H1 (cell line): ENCODE measurements around the gene NBAS. TPM values are rescaled to one million over a fixed set of nuclear protein-coding genes. Genes with fewer than 3 reads are reported as not detected.

Experiments
- TBP ChIP-seq: IDR thresholded peaks from 2 replicates; pipeline ENCODE4 v1.6.1; 2011; ENCODE audit warnings: low read depth, low read length, improper control_type of control experiment
- polyA plus RNA-seq, 7 experiments: library from polyadenylated mRNA; depleted of rRNA in 3 of 7; stranded (reverse) in 5 of 7; unstranded in 2 of 7; fragments of >200 nt in 5 of 7; fragments of 200-250 nt in 2 of 7; gene quantifications; 1 replicate in 5 of 7; 2 replicates in 1 of 7; 4 replicates in 1 of 7; pipeline versions ENCODE4 v1.2.1 to v1.2.3, GENCODE V29; 2011 to 2013; ENCODE audit warnings: missing spikeins in 2 of 7, mixed read lengths in 2 of 7
- total RNA-seq: library from RNA; stranded (reverse); fragmentation: NEBNext Ultra II Directional; extraction: Animal tissue kit (Norgen Biotek cat#: 25700); gene quantifications from 2 replicates; pipeline ENCODE4 v1.2.1, GENCODE V29; 2021

NBAS gene
- total and polyA plus RNA-seq, 2 of the 8 experiments (the other 6 are each of a cell fraction or from before 2014, with no cell fraction given), result 19.6 to 34.8 TPM

- TF ChIP-seq TBP, result no peak
These were observed 201.2 kb downstream of the NBAS start (continued) for GRCh38 chr2:15359716-15360531.
